Parathyroid adenoma (tissue), 2 donors: Measurements from ENCODE around the gene STK17A.
"Not testable (repeated sequence)": the region's sequence is repeated elsewhere in the genome, so short reads cannot be mapped to it uniquely, and the experiment has no call there.

ENCODE experiments used
- H2AFZ ChIP-seq: fragments of 300-600 bp; sonication (generic); one replicate; pipeline ENCODE4 v1.7.0; 2017; ENCODE audit warnings: antibody characterized with exemption, mild to moderate bottlenecking
- H3K27ac ChIP-seq: fragments of 300-600 bp; sonication (generic); one replicate; pipeline ENCODE4 v1.7.0; 2017
- H3K27me3 ChIP-seq: fragments of 300-600 bp; sonication (generic); one replicate; pipeline ENCODE4 v1.7.0; 2017; ENCODE audit warnings: low read length; ENCODE audit not compliant: control insufficient read depth, insufficient read depth
- H3K36me3 ChIP-seq: fragments of 300-600 bp; sonication (generic); one replicate; pipeline ENCODE4 v1.7.0; 2017; ENCODE audit warnings: low read length; ENCODE audit not compliant: control insufficient read depth, insufficient read depth
- H3K4me1 ChIP-seq: fragments of 300-600 bp; sonication (generic); one replicate; pipeline ENCODE4 v1.7.0; 2017; ENCODE audit warnings: control low read depth
- H3K4me2 ChIP-seq: fragments of 300-600 bp; sonication (generic); one replicate; pipeline ENCODE4 v1.7.0; 2017; ENCODE audit warnings: low read length
- H3K4me3 ChIP-seq: fragments of 300-600 bp; sonication (generic); one replicate; pipeline ENCODE4 v1.7.0; 2017; ENCODE audit warnings: low read depth, low read length
- H3K79me2 ChIP-seq: fragments of 300-600 bp; sonication (generic); one replicate; pipeline ENCODE4 v1.7.0; 2017; ENCODE audit warnings: control low read depth
- H3K9ac ChIP-seq: fragments of 300-600 bp; sonication (generic); one replicate; pipeline ENCODE4 v1.7.0; 2017; ENCODE audit warnings: mild to moderate bottlenecking
- H3K9me3 ChIP-seq: fragments of 300-600 bp; sonication (generic); one replicate; pipeline ENCODE4 v1.7.0; 2017; ENCODE audit warnings: low read length; ENCODE audit not compliant: control insufficient read depth
- TF ChIP-seq, protein P1 (sequence below): fragments of 300-600 bp; sonication (generic); IDR thresholded peaks from one replicate; pipeline ENCODE4 v1.7.0; 2017; ENCODE audit warnings: antibody characterized with exemption, mild to moderate bottlenecking
- donor health status: primary hyperparathyroidism.

Gene STK17A

DNA sequence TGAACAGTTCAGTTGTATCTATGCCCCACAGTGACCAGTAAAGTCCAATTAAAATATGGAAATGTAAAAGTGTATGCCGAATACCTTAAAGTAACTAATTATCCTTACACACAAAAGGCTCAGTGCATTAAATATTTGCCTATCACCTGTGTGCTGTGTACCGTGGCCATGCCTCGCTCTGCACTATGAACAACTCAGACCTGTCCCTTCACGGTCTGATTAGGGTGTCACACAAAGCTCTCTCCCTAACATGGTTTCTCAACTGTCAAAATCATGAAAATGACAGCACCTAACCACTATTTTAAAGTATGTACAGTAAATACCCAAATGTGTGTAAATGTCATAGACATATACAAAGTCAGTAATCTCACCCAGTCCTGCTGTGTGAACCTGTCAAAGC, 43.1 kb downstream of the STK17A start:
- H3K4me2 ChIP-seq: no peak overlapping the region
- H3K27ac ChIP-seq: no peak overlapping the region
- H2AFZ ChIP-seq: no peak overlapping the region
- H3K36me3 ChIP-seq: no peaks in the 10 kb centered on the region
- H3K79me2 ChIP-seq: no peaks in the 10 kb centered on the region
- no peak overlapping the region for H3K4me3 ChIP-seq
- no peaks in the 10 kb centered on the region for H3K27me3 ChIP-seq
- no peak overlapping the region for H3K9ac ChIP-seq
- H3K4me1 ChIP-seq: no peaks in the 10 kb centered on the region
- TF ChIP-seq, protein P1, sequence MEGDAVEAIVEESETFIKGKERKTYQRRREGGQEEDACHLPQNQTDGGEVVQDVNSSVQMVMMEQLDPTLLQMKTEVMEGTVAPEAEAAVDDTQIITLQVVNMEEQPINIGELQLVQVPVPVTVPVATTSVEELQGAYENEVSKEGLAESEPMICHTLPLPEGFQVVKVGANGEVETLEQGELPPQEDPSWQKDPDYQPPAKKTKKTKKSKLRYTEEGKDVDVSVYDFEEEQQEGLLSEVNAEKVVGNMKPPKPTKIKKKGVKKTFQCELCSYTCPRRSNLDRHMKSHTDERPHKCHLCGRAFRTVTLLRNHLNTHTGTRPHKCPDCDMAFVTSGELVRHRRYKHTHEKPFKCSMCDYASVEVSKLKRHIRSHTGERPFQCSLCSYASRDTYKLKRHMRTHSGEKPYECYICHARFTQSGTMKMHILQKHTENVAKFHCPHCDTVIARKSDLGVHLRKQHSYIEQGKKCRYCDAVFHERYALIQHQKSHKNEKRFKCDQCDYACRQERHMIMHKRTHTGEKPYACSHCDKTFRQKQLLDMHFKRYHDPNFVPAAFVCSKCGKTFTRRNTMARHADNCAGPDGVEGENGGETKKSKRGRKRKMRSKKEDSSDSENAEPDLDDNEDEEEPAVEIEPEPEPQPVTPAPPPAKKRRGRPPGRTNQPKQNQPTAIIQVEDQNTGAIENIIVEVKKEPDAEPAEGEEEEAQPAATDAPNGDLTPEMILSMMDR: no peak
- H3K9me3 ChIP-seq: no peaks in the 10 kb centered on the region

DNA sequence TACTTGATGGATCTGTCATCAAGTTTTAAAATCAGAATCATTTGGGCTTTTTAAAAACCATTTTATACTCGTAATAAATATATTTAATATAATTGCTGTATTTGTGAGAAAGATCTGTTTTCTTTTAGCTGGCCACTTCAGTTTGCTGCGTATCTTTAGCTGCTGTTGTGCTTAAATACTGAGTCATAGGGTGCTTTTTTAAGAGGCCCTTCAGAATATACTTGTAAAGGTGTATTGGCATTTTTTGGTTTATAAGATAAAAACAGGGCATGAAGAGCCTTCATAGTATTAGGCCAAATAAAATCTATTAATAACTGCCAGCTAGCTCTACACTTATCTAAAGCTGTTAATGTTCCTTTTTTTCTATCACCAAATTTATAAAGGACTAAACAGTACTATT, 43.8 kb downstream of the STK17A start:
- no peaks in the 10 kb centered on the region for H3K36me3 ChIP-seq
- H3K9ac ChIP-seq: no peak overlapping the region
- TF ChIP-seq, protein P1: no peak
- H3K27me3 ChIP-seq: no peaks in the 10 kb centered on the region
- H3K4me2 ChIP-seq: no peak overlapping the region
- H3K4me1 ChIP-seq: no peaks in the 10 kb centered on the region
- H3K4me3 ChIP-seq: no peak overlapping the region
- H3K9me3 ChIP-seq: no peaks in the 10 kb centered on the region
- no peak overlapping the region for H2AFZ ChIP-seq
- H3K27ac ChIP-seq: no peak overlapping the region
- no peaks in the 10 kb centered on the region for H3K79me2 ChIP-seq

DNA sequence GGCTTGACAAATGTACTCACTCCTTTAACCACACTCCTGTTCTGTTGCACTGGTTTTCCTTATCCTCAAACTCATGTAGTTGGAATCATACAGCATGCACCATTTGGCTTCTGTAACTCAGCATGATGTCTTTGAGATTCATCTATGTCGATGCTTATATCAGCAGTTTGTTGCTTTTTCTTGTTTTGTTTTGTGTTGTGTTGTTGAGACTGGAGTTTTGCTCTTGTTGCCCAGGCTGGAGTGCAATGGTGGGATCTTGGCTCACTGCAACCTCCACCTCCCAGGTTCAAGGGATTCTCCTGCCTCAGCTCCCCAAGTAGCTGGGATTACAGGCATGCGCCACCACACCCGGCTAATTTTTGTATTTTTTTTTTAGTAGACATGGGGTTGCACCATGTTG, 44.9 kb downstream of the STK17A start:
- H3K27ac ChIP-seq, H3K4me1 ChIP-seq, H3K9me3 ChIP-seq, H3K27me3 ChIP-seq, H3K4me3 ChIP-seq, H3K4me2 ChIP-seq, H3K9ac ChIP-seq, H2AFZ ChIP-seq, H3K79me2 ChIP-seq, H3K36me3 ChIP-seq: not testable (repeated sequence)

DNA sequence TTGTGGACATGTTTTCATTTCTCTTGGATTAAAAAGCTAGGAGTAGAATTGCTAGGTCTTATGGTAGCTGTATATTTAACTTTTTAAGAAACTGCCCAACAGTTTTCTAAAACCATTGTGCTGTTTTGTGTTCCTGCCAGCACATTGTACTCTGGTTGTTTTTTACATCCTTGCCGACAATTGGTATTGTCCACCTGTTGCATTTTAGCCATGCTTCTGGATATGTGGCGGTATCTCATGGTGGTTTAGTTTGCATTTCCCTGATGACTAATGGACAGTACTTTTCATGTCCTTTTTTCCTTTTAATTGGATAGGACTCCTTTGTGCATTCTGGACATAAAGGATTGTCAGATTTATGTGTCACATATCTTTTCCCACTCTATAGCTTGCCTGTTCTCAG, 45.5 kb downstream of the STK17A start:
- TF ChIP-seq, protein P1: no peak
- H3K4me3 ChIP-seq: no peak overlapping the region
- no peaks in the 10 kb centered on the region for H3K27me3 ChIP-seq
- no peak overlapping the region for H3K27ac ChIP-seq
- no peaks in the 10 kb centered on the region for H3K79me2 ChIP-seq
- no peaks in the 10 kb centered on the region for H3K36me3 ChIP-seq
- no peak overlapping the region for H2AFZ ChIP-seq
- H3K9ac ChIP-seq: no peak overlapping the region
- H3K4me2 ChIP-seq: no peak overlapping the region
- H3K9me3 ChIP-seq: no peaks in the 10 kb centered on the region
- H3K4me1 ChIP-seq: no peaks in the 10 kb centered on the region

DNA sequence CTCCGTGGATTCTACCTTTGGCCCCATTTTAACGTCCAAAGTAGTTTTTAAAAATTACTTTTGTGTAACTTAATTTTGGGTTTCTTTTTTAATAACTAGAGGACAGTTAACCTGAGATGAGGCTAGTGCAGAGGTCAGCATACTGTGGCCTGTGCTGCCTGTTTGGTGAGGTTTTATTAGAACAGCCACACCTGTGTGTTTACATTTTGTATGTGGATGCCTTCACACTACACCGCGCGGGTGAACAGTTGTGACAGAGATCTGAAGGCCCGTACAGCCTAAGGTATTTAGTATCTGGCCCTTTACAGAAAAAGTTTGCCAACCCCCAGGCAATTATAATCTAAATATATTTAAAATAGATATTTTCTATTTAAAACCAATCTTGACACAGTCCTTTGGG, 46.9 kb downstream of the STK17A start:
- H3K4me3 ChIP-seq: no peak overlapping the region
- TF ChIP-seq, protein P1: no peak
- H3K27me3 ChIP-seq: no peaks in the 10 kb centered on the region
- H2AFZ ChIP-seq: no peak overlapping the region
- H3K27ac ChIP-seq: no peak overlapping the region
- H3K79me2 ChIP-seq: no peaks in the 10 kb centered on the region
- no peaks in the 10 kb centered on the region for H3K4me1 ChIP-seq
- no peaks in the 10 kb centered on the region for H3K36me3 ChIP-seq
- H3K9ac ChIP-seq: no peak overlapping the region
- H3K4me2 ChIP-seq: no peak overlapping the region
- no peaks in the 10 kb centered on the region for H3K9me3 ChIP-seq
